DOHH2 (cell line): ENCODE measurements around the gene MAP3K5.

Experiments
- CTCF ChIP-seq: fragments of 200-600 bp; sonication (generic); IDR thresholded peaks from one replicate; pipeline ENCODE4 v1.5.1; 2014; ENCODE audit warnings: antibody characterized with exemption, mild to moderate bottlenecking, low read depth, low read length; ENCODE audit not compliant: poor library complexity, severe bottlenecking
- EZH2phosphoT487 ChIP-seq: fragments of 200-600 bp; sonication (generic); IDR thresholded peaks from 2 replicates; pipeline ENCODE4 v1.6.1; 2017; ENCODE audit warnings: borderline replicate concordance, mild to moderate bottlenecking, antibody characterized with exemption, low read length, moderate library complexity, mixed read lengths

- no peak for TF ChIP-seq CTCF
- no peak for TF ChIP-seq EZH2phosphoT487
Observed at GRCh38 chr6:136784271-136784664, 8.0 kb downstream of the MAP3K5 start.
